Coronary artery (tissue), 2 donors: ENCODE results near the gene EPHB1.

ENCODE experiments used
- DNase-seq: peaks from one replicate; pipeline ENCODE4 v3.0.0-alpha.2; 2017; ENCODE audit warnings: low spot score
- H3K27ac ChIP-seq, 2 donors: fragments of 200-600 bp; sonication (generic); one replicate each; pipeline ENCODE4 v1.5.1; 2016 to 2019
- H3K4me3 ChIP-seq: fragments of 200-600 bp; sonication (generic); 2 replicates; pipeline ENCODE4 v1.5.1; 2016; ENCODE audit warnings: mild to moderate bottlenecking, moderate library complexity
- TF ChIP-seq, protein P1 (sequence below): fragments of 200-600 bp; sonication (generic); IDR thresholded peaks from one replicate; pipeline ENCODE4 v1.5.1; 2019; ENCODE audit warnings: antibody characterized with exemption

EPHB1 gene

DNA sequence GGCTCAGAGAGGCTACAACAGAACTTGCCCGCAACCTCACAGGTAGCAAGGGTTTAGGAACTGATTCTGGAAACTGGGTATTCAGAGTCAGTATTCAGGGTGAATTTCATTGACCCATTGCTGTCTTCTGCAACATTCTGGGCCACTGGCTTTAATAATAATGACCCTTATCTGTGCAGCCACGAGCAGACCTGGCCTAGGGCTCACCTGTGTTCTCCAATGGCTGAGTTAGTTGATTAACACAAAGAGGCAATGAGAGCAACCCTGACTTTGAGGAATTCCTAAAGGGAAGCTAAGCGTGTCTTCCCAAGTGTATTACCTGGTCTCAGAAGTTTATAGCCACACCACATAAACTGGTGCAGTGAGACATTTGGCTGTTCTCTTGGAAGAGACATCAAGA lies 289.9 kb downstream of the EPHB1 start:
- no peak for DNase-seq
- TF ChIP-seq, protein P1, sequence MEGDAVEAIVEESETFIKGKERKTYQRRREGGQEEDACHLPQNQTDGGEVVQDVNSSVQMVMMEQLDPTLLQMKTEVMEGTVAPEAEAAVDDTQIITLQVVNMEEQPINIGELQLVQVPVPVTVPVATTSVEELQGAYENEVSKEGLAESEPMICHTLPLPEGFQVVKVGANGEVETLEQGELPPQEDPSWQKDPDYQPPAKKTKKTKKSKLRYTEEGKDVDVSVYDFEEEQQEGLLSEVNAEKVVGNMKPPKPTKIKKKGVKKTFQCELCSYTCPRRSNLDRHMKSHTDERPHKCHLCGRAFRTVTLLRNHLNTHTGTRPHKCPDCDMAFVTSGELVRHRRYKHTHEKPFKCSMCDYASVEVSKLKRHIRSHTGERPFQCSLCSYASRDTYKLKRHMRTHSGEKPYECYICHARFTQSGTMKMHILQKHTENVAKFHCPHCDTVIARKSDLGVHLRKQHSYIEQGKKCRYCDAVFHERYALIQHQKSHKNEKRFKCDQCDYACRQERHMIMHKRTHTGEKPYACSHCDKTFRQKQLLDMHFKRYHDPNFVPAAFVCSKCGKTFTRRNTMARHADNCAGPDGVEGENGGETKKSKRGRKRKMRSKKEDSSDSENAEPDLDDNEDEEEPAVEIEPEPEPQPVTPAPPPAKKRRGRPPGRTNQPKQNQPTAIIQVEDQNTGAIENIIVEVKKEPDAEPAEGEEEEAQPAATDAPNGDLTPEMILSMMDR = no peak
- Histone ChIP-seq H3K27ac (no peak overlapping the region), H3K4me3 (no peak overlapping the region)

DNA sequence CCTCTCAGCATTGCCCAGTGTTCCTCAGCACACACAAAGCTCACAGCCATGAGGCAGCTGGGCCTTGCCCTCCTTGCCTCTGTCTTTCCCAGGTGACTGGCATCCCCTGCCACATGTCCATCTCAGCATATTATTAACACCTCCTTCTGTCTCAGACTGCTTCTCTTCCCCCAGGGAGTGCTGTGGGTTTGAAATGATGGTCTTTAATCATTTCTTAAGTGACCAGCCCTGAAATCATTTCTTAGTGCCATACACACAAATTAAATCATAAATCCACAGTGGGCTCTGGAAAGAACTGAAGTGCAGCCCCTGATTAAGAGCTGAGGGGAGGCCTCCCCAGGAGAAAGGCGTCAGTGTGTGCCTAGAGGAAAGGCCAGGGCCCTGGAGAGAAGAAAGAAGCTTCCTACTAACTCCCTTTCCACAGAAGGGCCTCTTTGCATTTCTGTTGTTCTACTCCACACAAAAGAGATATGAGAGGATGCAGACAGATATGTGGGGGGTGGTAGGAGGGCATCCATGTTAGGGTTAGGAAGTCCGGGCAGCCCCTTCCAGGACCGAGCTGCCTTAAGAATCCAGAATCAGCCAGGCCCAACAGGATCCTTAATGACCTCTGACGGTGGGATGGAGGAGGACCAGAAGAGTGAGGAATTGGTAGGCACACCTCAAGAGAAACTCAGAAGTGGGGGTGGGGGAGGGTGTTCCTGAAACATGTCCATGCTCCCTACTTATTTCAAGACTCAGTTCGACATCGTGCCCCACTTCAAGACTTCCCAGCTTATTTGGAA lies 290.8 kb downstream of the EPHB1 start:
- Histone ChIP-seq H3K27ac (no peak overlapping the region), H3K4me3 (no peak overlapping the region)
- TF ChIP-seq, protein P1 = no peak
- DNase-seq = no peak

DNA sequence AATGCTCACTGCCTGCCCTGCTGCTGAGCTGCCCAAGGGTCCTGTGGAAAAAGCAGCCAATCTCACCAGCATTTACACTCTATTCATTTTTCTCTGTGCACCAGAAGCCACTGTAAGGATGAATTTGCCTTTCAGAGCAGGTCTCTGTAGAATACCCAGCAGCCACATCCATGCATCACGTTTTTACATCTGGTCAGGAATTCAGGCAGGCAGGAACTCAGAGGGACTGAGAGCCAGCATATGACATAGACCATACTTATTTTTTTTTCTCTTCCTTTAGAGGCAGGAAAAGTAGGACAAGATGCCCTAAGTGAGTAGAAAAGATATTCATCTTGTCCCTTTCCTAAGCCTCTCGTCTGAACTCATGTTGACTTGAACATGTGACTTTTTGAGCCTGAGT lies 292.7 kb downstream of the EPHB1 start:
- no peak overlapping the region for H3K4me3 ChIP-seq
- TF ChIP-seq, protein P1 = no peak
- no peak overlapping the region for H3K27ac ChIP-seq
- no peak for DNase-seq

DNA sequence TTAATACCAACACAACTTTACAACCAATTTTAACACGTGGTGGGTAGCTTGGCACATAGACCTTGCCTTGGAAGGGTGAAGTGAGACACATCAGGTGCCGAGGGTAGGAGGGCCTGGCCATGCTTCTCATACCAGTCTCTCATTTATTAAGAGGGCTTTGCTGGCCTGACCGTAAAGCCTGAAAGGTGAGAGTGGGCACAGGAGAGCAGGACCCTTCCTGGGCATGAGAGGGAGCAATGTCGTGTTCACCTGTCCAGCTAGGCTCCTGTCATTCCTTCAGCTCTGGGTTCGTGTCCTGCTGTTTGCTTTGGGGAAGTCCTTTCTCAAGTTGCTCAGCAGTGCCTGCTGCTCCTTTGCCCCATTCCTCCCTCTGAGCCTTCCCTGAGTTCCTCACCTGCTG lies 294.4 kb downstream of the EPHB1 start:
- TF ChIP-seq, protein P1 = no peak
- H3K4me3 ChIP-seq = no peak overlapping the region
- DNase-seq = no peak
- no peak overlapping the region for H3K27ac ChIP-seq

DNA sequence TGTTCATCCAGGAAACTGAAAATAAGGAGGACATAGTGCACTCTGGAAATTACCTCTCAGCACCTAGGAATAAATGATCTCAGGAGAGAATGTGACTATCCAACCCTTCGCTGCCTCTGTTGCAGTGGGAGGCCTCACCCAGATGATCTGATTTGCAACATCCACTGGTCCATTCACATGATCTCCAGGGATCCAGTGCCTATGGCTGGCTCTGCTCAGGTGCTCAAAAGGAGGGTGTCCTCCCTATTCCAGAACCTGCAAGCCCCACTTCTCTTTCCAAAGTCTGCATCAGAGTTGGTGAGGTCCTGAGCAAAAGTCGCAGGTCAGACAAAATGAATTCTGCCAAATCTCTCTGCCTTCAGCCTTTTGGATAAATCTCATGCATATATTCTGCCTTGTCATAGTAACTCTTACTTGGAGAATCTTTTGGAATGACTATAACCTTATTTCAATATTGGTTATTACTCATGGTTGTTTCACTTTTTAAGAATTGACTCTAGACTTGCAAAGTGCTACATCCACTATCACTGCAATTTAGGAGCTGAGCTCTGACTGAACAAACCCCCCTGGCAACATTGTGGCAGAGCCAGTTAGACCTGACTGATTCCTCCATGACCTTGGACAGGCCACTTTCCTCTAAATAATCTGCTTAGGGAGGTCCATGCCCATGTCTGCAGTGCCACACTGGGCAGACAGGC lies 295.1 kb downstream of the EPHB1 start:
- Histone ChIP-seq H3K27ac (no peak overlapping the region), H3K4me3 (no peak overlapping the region)
- TF ChIP-seq, protein P1 = no peak
- DNase-seq = no peak

DNA sequence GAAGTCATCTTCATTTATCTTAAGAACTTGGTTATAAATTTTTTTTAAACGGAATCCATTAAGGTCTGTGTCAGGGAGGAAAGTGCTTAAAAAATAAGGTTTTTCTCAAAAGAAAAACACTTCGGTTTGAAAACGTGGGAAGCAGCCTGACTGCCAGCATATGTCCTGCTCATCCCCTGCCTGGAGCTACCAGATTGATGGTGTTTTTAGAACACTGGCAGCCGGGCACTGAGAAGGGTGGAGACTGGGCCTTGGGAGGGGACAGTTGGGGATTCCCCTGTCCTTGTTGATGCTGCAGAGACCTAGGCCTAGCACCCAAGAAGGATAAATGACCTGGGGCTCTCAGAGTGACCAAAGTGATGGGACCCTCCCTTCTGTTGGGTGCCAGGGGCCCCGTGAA lies 296.9 kb downstream of the EPHB1 start:
- Histone ChIP-seq H3K4me3 (no peak overlapping the region), H3K27ac (no peak overlapping the region)
- TF ChIP-seq, protein P1 = no peak
- no peak for DNase-seq

DNA sequence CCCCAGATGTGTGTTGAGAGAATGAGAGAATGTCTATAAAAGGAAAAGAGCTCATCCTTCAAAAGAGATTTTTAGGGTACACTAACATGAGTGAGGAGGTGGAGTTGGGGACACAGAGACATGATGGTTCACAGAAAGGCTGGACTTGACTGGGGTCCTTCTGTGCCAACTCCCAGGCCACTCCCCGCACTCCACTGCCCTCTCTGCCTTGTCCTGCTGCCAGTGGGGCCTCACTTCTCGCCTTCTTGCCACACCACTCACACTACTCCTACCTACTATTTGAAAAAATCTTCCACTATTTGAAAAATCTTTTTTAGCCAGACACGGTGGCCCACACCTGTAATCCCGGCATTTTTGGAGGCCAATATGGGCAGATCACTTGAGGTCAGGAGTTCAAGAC lies 298.1 kb downstream of the EPHB1 start:
- H3K27ac ChIP-seq = no peak overlapping the region
- H3K4me3 ChIP-seq = no peak overlapping the region
- TF ChIP-seq, protein P1 = no peak
- no peak for DNase-seq
